Measurements from ENCODE around the gene NFATC2. TPM values are rescaled to one million over a fixed set of nuclear protein-coding genes. Genes with fewer than 3 reads are reported as not detected.

The NFATC2 gene
- polyA plus RNA-seq, 10 donors: 4.8 to 7.3 (median 6.8) TPM

GRCh38 chr20:51456511-51457509 lies 85.7 kb downstream of the NFATC2 start:
- peak; percentile 93 to 96 (median 96) for DNase-seq

- no peak for DNase-seq
Measured at GRCh38 chr20:51454250-51454865, 88.2 kb downstream of the NFATC2 start.

GRCh38 chr20:51452734-51453365 lies 89.7 kb downstream of the NFATC2 start:
- no peak for DNase-seq

- DNase-seq: no peak
Measured at GRCh38 chr20:51452091-51452613, 90.4 kb downstream of the NFATC2 start.

- DNase-seq: no peak
Measured at GRCh38 chr20:51451484-51451883, 91.0 kb downstream of the NFATC2 start.

- DNase-seq: no peak
Measured at GRCh38 chr20:51450984-51451383, 91.5 kb downstream of the NFATC2 start.

- no peak for DNase-seq
Measured at GRCh38 chr20:51450221-51450712, 92.3 kb downstream of the NFATC2 start.

- no peak for DNase-seq
Measured at GRCh38 chr20:51449498-51450220, 92.9 kb downstream of the NFATC2 start.

- DNase-seq: no peak
Measured at GRCh38 chr20:51447765-51448148, 94.8 kb downstream of the NFATC2 start.

- DNase-seq: peak; percentile 84 to 93 (median 90)
Measured at GRCh38 chr20:51447097-51447764, 95.3 kb downstream of the NFATC2 start.

GRCh38 chr20:51446656-51447055 lies 95.9 kb downstream of the NFATC2 start:
- DNase-seq: peak in 1 of 3 donors; percentile 55

GRCh38 chr20:51446230-51446629 lies 96.3 kb downstream of the NFATC2 start:
- DNase-seq: no peak

- no peak for DNase-seq
Measured at GRCh38 chr20:51445591-51445990, 96.9 kb downstream of the NFATC2 start.

- no peak for DNase-seq
Measured at GRCh38 chr20:51444922-51445438, 97.5 kb downstream of the NFATC2 start.

GRCh38 chr20:51444467-51444866 lies 98.1 kb downstream of the NFATC2 start:
- no peak for DNase-seq

- no peak for DNase-seq
Measured at GRCh38 chr20:51442602-51443001, 99.9 kb downstream of the NFATC2 start.

GRCh38 chr20:51440589-51440988 lies 101.9 kb downstream of the NFATC2 start:
- no peak for DNase-seq

- DNase-seq: no peak
Measured at GRCh38 chr20:51439160-51439689, 103.3 kb downstream of the NFATC2 start.

GRCh38 chr20:51438136-51438535 lies 104.4 kb downstream of the NFATC2 start:
- no peak for DNase-seq
